Duodenal mucosa (tissue), 2 donors: Measurements from ENCODE around the gene FASLG.

Experiments used
- H3K27ac ChIP-seq: one replicate; pipeline ENCODE4 v1.7.0; 2013; ENCODE audit warnings: low read depth, low read length
- H3K27me3 ChIP-seq, 2 donors: one replicate each; pipeline ENCODE4 v1.7.0; 2013; ENCODE audit warnings: low read length in 2 of 2, control low read depth in 1 of 2; ENCODE audit not compliant: insufficient read depth in 2 of 2, control insufficient read depth in 1 of 2
- H3K36me3 ChIP-seq, 2 donors: one replicate each; pipeline ENCODE4 v1.7.0; 2013; ENCODE audit warnings: low read length in 2 of 2, control low read depth in 1 of 2; ENCODE audit not compliant: insufficient read depth in 2 of 2, control insufficient read depth in 1 of 2
- H3K4me1 ChIP-seq, 2 donors: one replicate each; pipeline ENCODE4 v1.7.0; 2013; ENCODE audit warnings: low read length in 2 of 2, control low read depth in 1 of 2; ENCODE audit not compliant: insufficient read depth in 2 of 2, control insufficient read depth in 1 of 2
- H3K4me3 ChIP-seq, 2 donors: one replicate each; pipeline ENCODE4 v1.7.0; 2013; ENCODE audit warnings: low read length in 2 of 2, low read depth in 1 of 2
- H3K9ac ChIP-seq, 2 donors: one replicate each; pipeline ENCODE4 v1.7.0; 2013; ENCODE audit warnings: low read length in 2 of 2, low read depth in 1 of 2
- H3K9me3 ChIP-seq, 2 donors: one replicate each; pipeline ENCODE4 v1.7.0; 2013; ENCODE audit warnings: low read length in 2 of 2, control low read depth in 1 of 2; ENCODE audit not compliant: control insufficient read depth in 1 of 2

The FASLG gene

GRCh38 chr1:172699111-172699510 lies 40.2 kb downstream of the FASLG start:
- no peaks in the 10 kb centered on the region for H3K27me3 ChIP-seq
- no peak overlapping the region for H3K4me3 ChIP-seq
- no peak overlapping the region for H3K27ac ChIP-seq
- H3K4me1 ChIP-seq: peaks cover 0 to 11% of the 10 kb centered on the region in 2 donors
- H3K9me3 ChIP-seq: no peaks in the 10 kb centered on the region
- H3K9ac ChIP-seq: no peak overlapping the region
- no peaks in the 10 kb centered on the region for H3K36me3 ChIP-seq

GRCh38 chr1:172699695-172700227 lies 40.9 kb downstream of the FASLG start:
- Histone ChIP-seq H3K9ac (no peak overlapping the region), H3K9me3 (no peaks in the 10 kb centered on the region), H3K27me3 (no peaks in the 10 kb centered on the region), H3K27ac (no peak overlapping the region), H3K4me3 (no peak overlapping the region), H3K4me1 (peaks cover 0 to 11% of the 10 kb centered on the region in 2 donors), H3K36me3 (no peaks in the 10 kb centered on the region)

- no peaks in the 10 kb centered on the region for H3K9me3 ChIP-seq
- no peak overlapping the region for H3K27ac ChIP-seq
- no peak overlapping the region for H3K9ac ChIP-seq
- H3K4me1 ChIP-seq: peaks cover 0 to 11% of the 10 kb centered on the region in 2 donors
- H3K27me3 ChIP-seq: no peaks in the 10 kb centered on the region
- no peaks in the 10 kb centered on the region for H3K36me3 ChIP-seq
- no peak overlapping the region for H3K4me3 ChIP-seq
These were observed 41.7 kb downstream of the FASLG start for GRCh38 chr1:172700556-172700955.

GRCh38 chr1:172704001-172704400 lies 45.1 kb downstream of the FASLG start:
- Histone ChIP-seq H3K9me3 (no peaks in the 10 kb centered on the region), H3K27ac (no peak overlapping the region), H3K9ac (no peak overlapping the region), H3K36me3 (no peaks in the 10 kb centered on the region), H3K4me1 (peaks cover 0 to 11% of the 10 kb centered on the region in 2 donors), H3K27me3 (no peaks in the 10 kb centered on the region), H3K4me3 (no peak overlapping the region)

GRCh38 chr1:172704420-172705210 lies 45.7 kb downstream of the FASLG start:
- no peak overlapping the region for H3K27ac ChIP-seq

DNA sequence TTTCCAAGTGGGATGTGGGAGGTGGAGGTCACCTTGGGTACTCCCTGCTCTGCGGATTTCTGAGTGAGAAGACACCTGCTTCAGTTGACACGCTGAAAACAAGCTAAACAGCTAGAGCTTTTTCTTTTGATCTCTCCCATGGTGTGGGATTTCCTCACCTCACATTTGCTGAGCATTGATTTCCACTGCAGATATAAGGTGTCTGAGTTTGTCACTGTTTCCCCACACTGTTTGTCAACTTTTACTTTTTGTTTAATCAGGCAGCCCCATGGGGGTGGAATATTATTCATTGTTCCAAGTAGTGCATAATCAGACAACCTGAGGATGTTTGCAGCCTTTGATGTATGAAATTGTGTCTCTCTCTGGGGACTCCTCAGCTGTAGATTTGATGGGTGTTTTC lies 49.5 kb downstream of the FASLG start:
- no peaks in the 10 kb centered on the region for H3K36me3 ChIP-seq
- H3K9me3 ChIP-seq: no peaks in the 10 kb centered on the region
- H3K4me3 ChIP-seq: no peak overlapping the region
- H3K27ac ChIP-seq: no peak overlapping the region
- H3K27me3 ChIP-seq: no peaks in the 10 kb centered on the region
- no peaks in the 10 kb centered on the region for H3K4me1 ChIP-seq
- no peak overlapping the region for H3K9ac ChIP-seq

More at GRCh38 chr1:172704420-172705210, 45.7 kb downstream of the FASLG start:
- Histone ChIP-seq H3K27me3 (no peaks in the 10 kb centered on the region), H3K9me3 (no peaks in the 10 kb centered on the region), H3K9ac (no peak overlapping the region), H3K36me3 (no peaks in the 10 kb centered on the region), H3K4me1 (peaks cover 0 to 9% of the 10 kb centered on the region in 2 donors), H3K4me3 (no peak overlapping the region)

- Histone ChIP-seq H3K27me3 (no peaks in the 10 kb centered on the region), H3K27ac (no peak overlapping the region), H3K4me1 (no peaks in the 10 kb centered on the region), H3K9ac (no peak overlapping the region), H3K9me3 (no peaks in the 10 kb centered on the region), H3K4me3 (no peak overlapping the region), H3K36me3 (no peaks in the 10 kb centered on the region)
These were observed 52.7 kb downstream of the FASLG start for GRCh38 chr1:172711558-172711957.

- Histone ChIP-seq H3K27me3 (no peaks in the 10 kb centered on the region), H3K9me3 (no peaks in the 10 kb centered on the region), H3K4me3 (no peak overlapping the region), H3K4me1 (no peaks in the 10 kb centered on the region), H3K36me3 (no peaks in the 10 kb centered on the region), H3K9ac (no peak overlapping the region), H3K27ac (no peak overlapping the region)
These were observed 54.6 kb downstream of the FASLG start for GRCh38 chr1:172713466-172713865.
